ENCODE measurements around the gene BAIAP2.

- TF ChIP-seq, protein P1, sequence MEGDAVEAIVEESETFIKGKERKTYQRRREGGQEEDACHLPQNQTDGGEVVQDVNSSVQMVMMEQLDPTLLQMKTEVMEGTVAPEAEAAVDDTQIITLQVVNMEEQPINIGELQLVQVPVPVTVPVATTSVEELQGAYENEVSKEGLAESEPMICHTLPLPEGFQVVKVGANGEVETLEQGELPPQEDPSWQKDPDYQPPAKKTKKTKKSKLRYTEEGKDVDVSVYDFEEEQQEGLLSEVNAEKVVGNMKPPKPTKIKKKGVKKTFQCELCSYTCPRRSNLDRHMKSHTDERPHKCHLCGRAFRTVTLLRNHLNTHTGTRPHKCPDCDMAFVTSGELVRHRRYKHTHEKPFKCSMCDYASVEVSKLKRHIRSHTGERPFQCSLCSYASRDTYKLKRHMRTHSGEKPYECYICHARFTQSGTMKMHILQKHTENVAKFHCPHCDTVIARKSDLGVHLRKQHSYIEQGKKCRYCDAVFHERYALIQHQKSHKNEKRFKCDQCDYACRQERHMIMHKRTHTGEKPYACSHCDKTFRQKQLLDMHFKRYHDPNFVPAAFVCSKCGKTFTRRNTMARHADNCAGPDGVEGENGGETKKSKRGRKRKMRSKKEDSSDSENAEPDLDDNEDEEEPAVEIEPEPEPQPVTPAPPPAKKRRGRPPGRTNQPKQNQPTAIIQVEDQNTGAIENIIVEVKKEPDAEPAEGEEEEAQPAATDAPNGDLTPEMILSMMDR (IDR thresholded peaks at IDR 0.05; ENCODE audit: extremely low read depth in 1 of 2, insufficient read depth in 1 of 2, low read depth in 1 of 2, low read length in 2 of 2), result no peak
- TF ChIP-seq POLR2A (IDR thresholded peaks at IDR 0.05; ENCODE audit: low read depth, low read length), result no peak
- no peak for TF ChIP-seq MYC (IDR thresholded peaks at IDR 0.05; ENCODE audit: low read depth, low read length)
- no peak for TF ChIP-seq POLR2AphosphoS5 (IDR thresholded peaks at IDR 0.05; ENCODE audit: insufficient read depth, low read depth, low read length)
- no peak for TF ChIP-seq EZH2 (IDR thresholded peaks at IDR 0.05; ENCODE audit: borderline replicate concordance, low read depth, low read length, severe bottlenecking)
- no peak for TF ChIP-seq FOS (IDR thresholded peaks at IDR 0.05; ENCODE audit: borderline replicate concordance, insufficient read depth, low read length)
- TF ChIP-seq, protein P2, sequence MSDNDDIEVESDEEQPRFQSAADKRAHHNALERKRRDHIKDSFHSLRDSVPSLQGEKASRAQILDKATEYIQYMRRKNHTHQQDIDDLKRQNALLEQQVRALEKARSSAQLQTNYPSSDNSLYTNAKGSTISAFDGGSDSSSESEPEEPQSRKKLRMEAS (IDR thresholded peaks at IDR 0.05; ENCODE audit: insufficient read depth, insufficient read length), result no peak
Measured at GRCh38 chr17:81084680-81085419, 49.9 kb downstream of the BAIAP2 start.

All from endothelial cell of umbilical vein (primary cell).